Trophoblast cell (in vitro differentiated cells and primary cell): ENCODE data around the gene VAT1.

Experiments used
- DNase-seq, 2 donors: peaks; one replicate each; pipeline ENCODE4 v3.0.0-alpha.2; 2016
- H2AFZ ChIP-seq: 2 replicates; pipeline ENCODE4 v1.6.1; 2013; ENCODE audit warnings: low read length, moderate library complexity, mild to moderate bottlenecking; ENCODE audit not compliant: insufficient read depth, poor library complexity
- H2AK5ac ChIP-seq: 2 replicates; pipeline ENCODE4 v1.6.1; 2013; ENCODE audit warnings: mild to moderate bottlenecking, low read length
- H2BK120ac ChIP-seq: 2 replicates; pipeline ENCODE4 v1.6.1; 2013; ENCODE audit warnings: low read length, mild to moderate bottlenecking, moderate library complexity; ENCODE audit not compliant: insufficient read depth, poor library complexity
- H2BK12ac ChIP-seq: 2 replicates; pipeline ENCODE4 v1.6.1; 2013; ENCODE audit warnings: mild to moderate bottlenecking, low read length, moderate library complexity
- H2BK5ac ChIP-seq: 2 replicates; pipeline ENCODE4 v1.6.1; 2013; ENCODE audit warnings: low read length, low read depth, moderate library complexity, mild to moderate bottlenecking; ENCODE audit not compliant: poor library complexity
- H3K14ac ChIP-seq: 2 replicates; pipeline ENCODE4 v1.6.1; 2013; ENCODE audit warnings: mild to moderate bottlenecking, low read length
- H3K18ac ChIP-seq: 2 replicates; pipeline ENCODE4 v1.6.1; 2013; ENCODE audit warnings: mild to moderate bottlenecking, low read length
- H3K23ac ChIP-seq: 2 replicates; pipeline ENCODE4 v1.6.1; 2013; ENCODE audit warnings: low read length
- H3K27ac ChIP-seq: 2 replicates; pipeline ENCODE4 v1.5.1; 2013; ENCODE audit warnings: low read depth, mild to moderate bottlenecking, inconsistent platforms, low read length, moderate library complexity
- H3K27me3 ChIP-seq: 2 replicates; pipeline ENCODE4 v1.6.1; 2013; ENCODE audit warnings: inconsistent platforms, mild to moderate bottlenecking, low read length, moderate library complexity; ENCODE audit not compliant: insufficient read depth
- H3K36me3 ChIP-seq, 2 experiments: 1 replicate in 1 of 2; 2 replicates in 1 of 2; pipeline ENCODE4 v1.6.1; 2013; ENCODE audit warnings: low read length in 2 of 2, mild to moderate bottlenecking in 2 of 2, moderate library complexity in 1 of 2; ENCODE audit not compliant: insufficient read depth in 2 of 2, control insufficient read depth in 1 of 2
- H3K4ac ChIP-seq: 2 replicates; pipeline ENCODE4 v1.6.1; 2013; ENCODE audit warnings: low read depth, mild to moderate bottlenecking, low read length, moderate library complexity
- H3K4me1 ChIP-seq, 2 experiments: 1 replicate in 1 of 2; 2 replicates in 1 of 2; pipeline ENCODE4 v1.6.1; 2013; ENCODE audit warnings: low read length in 2 of 2, mild to moderate bottlenecking in 2 of 2, moderate library complexity in 1 of 2; ENCODE audit not compliant: insufficient read depth in 2 of 2, control insufficient read depth in 1 of 2
- H3K4me2 ChIP-seq: 2 replicates; pipeline ENCODE4 v1.6.1; 2013; ENCODE audit warnings: inconsistent platforms, mild to moderate bottlenecking, low read length, moderate library complexity
- H3K4me3 ChIP-seq: 2 replicates; pipeline ENCODE4 v1.5.1; 2013; ENCODE audit warnings: mild to moderate bottlenecking, low read depth, low read length, inconsistent platforms
- H3K79me1 ChIP-seq: one replicate; pipeline ENCODE4 v1.6.1; 2013; ENCODE audit warnings: low read length
- H3K79me2 ChIP-seq: 2 replicates; pipeline ENCODE4 v1.6.1; 2013; ENCODE audit warnings: low read length, mild to moderate bottlenecking; ENCODE audit not compliant: control insufficient read depth, insufficient read depth, poor library complexity
- H3K9ac ChIP-seq: 2 replicates; pipeline ENCODE4 v1.6.1; 2013; ENCODE audit warnings: mild to moderate bottlenecking, low read length
- H3K9me3 ChIP-seq: 2 replicates; pipeline ENCODE4 v1.6.1; 2013; ENCODE audit warnings: low read depth, mild to moderate bottlenecking, control low read depth, inconsistent platforms, low read length; ENCODE audit not compliant: insufficient read depth
- H4K12ac ChIP-seq: 2 replicates; pipeline ENCODE4 v1.6.1; 2013; ENCODE audit warnings: low read depth, mild to moderate bottlenecking, low read length, moderate library complexity
- H4K8ac ChIP-seq: 2 replicates; pipeline ENCODE4 v1.6.1; 2013; ENCODE audit warnings: low read depth, mild to moderate bottlenecking, low read length, moderate library complexity
- H4K91ac ChIP-seq: one replicate; pipeline ENCODE4 v1.6.1; 2013; ENCODE audit warnings: low read depth, mild to moderate bottlenecking, low read length, moderate library complexity
- WGBS: extraction: QIAGEN DNeasy Blood & Tissue Kit; methylation state at CpG from one replicate; pipeline ENCODE4 v1.1.7; 2013; ENCODE audit warnings: missing lambda C conversion rate; ENCODE audit not compliant: insufficient read length, insufficient coverage; ENCODE audit errors: extremely low coverage; 5-methylcytosine and 5-hydroxymethylcytosine counted together

Gene VAT1

GRCh38 chr17:42991471-42991870 lies 30.7 kb downstream of the VAT1 start:
- Histone ChIP-seq H3K79me1 (no peaks in the 10 kb centered on the region), H2AK5ac (no peak overlapping the region), H3K18ac (no peak overlapping the region), H3K36me3 (peaks cover 31 to 45% of the 10 kb centered on the region in 2 experiments), H3K79me2 (no peaks in the 10 kb centered on the region), H3K27me3 (no peaks in the 10 kb centered on the region), H3K4me2 (no peak overlapping the region), H3K4me3 (no peak overlapping the region), H3K14ac (no peak overlapping the region), H4K12ac (no peak overlapping the region), H3K9ac (no peak overlapping the region), H2BK12ac (no peak overlapping the region), H3K4me1 (no peaks in the 10 kb centered on the region), H2BK5ac (no peak overlapping the region), H3K9me3 (no peaks in the 10 kb centered on the region), H3K23ac (no peak overlapping the region), H3K4ac (no peak overlapping the region), H2AFZ (no peak overlapping the region), H3K27ac (no peak overlapping the region), H2BK120ac (no peak overlapping the region), H4K91ac (no peak overlapping the region), H4K8ac (no peak overlapping the region)
- no peak for DNase-seq
- WGBS: no CpG with 5 or more reads among the region's 6 CpGs

DNA sequence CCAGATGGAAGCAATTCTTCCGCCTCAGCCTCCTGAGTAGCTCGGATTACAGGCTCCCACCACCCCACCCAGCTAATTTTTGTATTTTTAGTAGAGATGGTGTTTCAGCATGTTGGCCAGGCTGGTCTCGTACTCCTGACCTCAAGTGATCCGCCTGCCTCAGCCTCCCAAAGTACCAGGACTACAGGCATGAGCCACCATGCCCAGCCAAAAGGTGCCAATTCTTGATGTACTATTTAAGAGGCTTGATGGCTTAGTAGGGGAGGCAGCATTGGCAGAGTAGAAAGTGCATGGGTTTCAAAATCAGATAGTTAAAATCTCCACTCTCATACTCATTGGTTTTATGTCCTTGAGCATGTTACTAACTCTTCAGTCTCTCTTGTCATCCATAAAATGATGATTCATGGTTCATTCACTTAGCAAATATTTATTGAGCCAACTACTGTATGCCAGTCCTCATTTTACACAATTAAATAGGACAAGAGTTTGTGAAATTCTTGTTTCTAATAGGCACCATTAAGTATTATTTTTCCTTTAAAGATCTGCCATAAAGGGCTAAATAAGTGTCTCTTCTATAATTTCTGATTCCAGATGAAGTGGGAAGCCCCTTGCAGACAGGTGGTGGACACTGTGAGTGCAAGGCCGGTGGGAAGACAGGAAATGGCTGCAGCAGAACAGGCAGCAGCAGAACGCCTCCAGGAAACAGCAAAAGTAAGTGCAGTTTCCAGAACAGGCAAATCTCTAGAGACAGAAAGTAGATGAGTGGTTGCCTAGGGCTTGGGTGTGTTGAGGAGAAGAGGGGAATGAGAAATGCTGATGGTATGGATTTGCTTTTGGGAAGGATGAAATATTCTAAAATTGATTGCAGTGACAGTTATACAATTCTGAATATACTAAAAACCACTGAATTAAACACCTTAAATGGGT lies 32.2 kb downstream of the VAT1 start:
- Histone ChIP-seq H4K91ac (no peak overlapping the region), H3K18ac (no peak overlapping the region), H2AFZ (no peak overlapping the region), H3K4ac (no peak overlapping the region), H3K79me1 (no peaks in the 10 kb centered on the region), H2BK120ac (no peak overlapping the region), H4K12ac (no peak overlapping the region), H2BK12ac (no peak overlapping the region), H2BK5ac (no peak overlapping the region), H4K8ac (no peak overlapping the region), H3K36me3 (peaks cover 31 to 48% of the 10 kb centered on the region in 2 experiments), H3K79me2 (no peaks in the 10 kb centered on the region), H3K27me3 (no peaks in the 10 kb centered on the region), H3K4me3 (no peak overlapping the region), H2AK5ac (no peak overlapping the region), H3K9ac (no peak overlapping the region), H3K14ac (no peak overlapping the region), H3K4me1 (no peaks in the 10 kb centered on the region), H3K23ac (no peak overlapping the region), H3K4me2 (no peak overlapping the region), H3K9me3 (no peaks in the 10 kb centered on the region), H3K27ac (no peak overlapping the region)
- WGBS: no CpG with 5 or more reads among the region's 6 CpGs
- DNase-seq: no peak

DNA sequence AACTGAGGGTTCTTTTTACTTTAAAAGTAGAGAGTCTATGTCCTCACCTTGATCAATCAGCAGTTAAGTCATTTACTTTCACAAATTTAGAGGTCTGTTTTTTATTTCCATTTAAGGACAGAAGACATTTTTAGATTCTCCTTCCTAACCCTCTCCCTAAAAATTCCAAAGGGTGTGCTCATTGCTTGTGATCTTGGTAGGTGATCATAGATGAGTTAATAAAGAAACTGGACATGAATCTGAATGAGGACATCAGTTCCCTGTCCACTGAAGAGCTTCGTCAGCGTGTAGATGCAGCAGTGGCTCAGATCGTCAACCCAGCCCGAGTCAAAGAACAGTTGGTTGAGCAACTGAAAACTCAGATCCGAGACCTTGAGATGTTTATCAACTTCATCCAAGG lies 33.0 kb downstream of the VAT1 start:
- Histone ChIP-seq H3K79me1 (no peaks in the 10 kb centered on the region), H2BK120ac (no peak overlapping the region), H2BK5ac (no peak overlapping the region), H3K27ac (no peak overlapping the region), H3K4me3 (no peak overlapping the region), H2AK5ac (no peak overlapping the region), H3K36me3 (peaks cover 34 to 46% of the 10 kb centered on the region in 2 experiments), H3K4ac (no peak overlapping the region), H2AFZ (no peak overlapping the region), H3K14ac (no peak overlapping the region), H3K23ac (no peak overlapping the region), H3K18ac (no peak overlapping the region), H3K9me3 (no peaks in the 10 kb centered on the region), H2BK12ac (no peak overlapping the region), H4K91ac (no peak overlapping the region), H3K4me1 (no peaks in the 10 kb centered on the region), H3K79me2 (no peaks in the 10 kb centered on the region), H3K27me3 (no peaks in the 10 kb centered on the region), H3K4me2 (no peak overlapping the region), H4K8ac (no peak overlapping the region), H3K9ac (no peak overlapping the region), H4K12ac (no peak overlapping the region)
- DNase-seq: no peak
- no CpG with 5 or more reads among the region's 5 CpGs for WGBS

- H3K79me2 ChIP-seq: peaks cover 8% of the 10 kb centered on the region
- no peak overlapping the region for H3K14ac ChIP-seq
- H4K91ac ChIP-seq: no peak overlapping the region
- H3K4me2 ChIP-seq: no peak overlapping the region
- no peak overlapping the region for H2AK5ac ChIP-seq
- no peak overlapping the region for H2AFZ ChIP-seq
- H2BK120ac ChIP-seq: no peak overlapping the region
- H4K12ac ChIP-seq: no peak overlapping the region
- no peak overlapping the region for H2BK12ac ChIP-seq
- H3K27me3 ChIP-seq: no peaks in the 10 kb centered on the region
- H3K4ac ChIP-seq: no peak overlapping the region
- H3K23ac ChIP-seq: no peak overlapping the region
- no peak overlapping the region for H3K4me3 ChIP-seq
- no peaks in the 10 kb centered on the region for H3K9me3 ChIP-seq
- no peaks in the 10 kb centered on the region for H3K4me1 ChIP-seq
- no peak overlapping the region for H3K18ac ChIP-seq
- H3K79me1 ChIP-seq: peaks cover 5% of the 10 kb centered on the region
- H4K8ac ChIP-seq: no peak overlapping the region
- H3K9ac ChIP-seq: no peak overlapping the region
- DNase-seq: no peak
- H3K36me3 ChIP-seq: peaks cover 18 to 27% of the 10 kb centered on the region in 2 experiments
- no peak overlapping the region for H3K27ac ChIP-seq
- WGBS: no CpG with 5 or more reads among the region's 1 CpG
- H2BK5ac ChIP-seq: no peak overlapping the region
Measured at GRCh38 chr17:42985225-42985624, 37.0 kb downstream of the VAT1 start.
